Activated CD4-positive, alpha-beta T cell treated with anti-CD3 and anti-CD28 coated beads, Interleukin-10, Interleukin-2, amounts not matched to agents 100 ng/mL and 50 ng/mL, durations not matched to agents 16 hours and 8 hours (primary cell): Measurements from ENCODE around the gene DHRS7.

ENCODE experiments used
- DNase-seq: peaks from one replicate; pipeline ENCODE4 v3.0.0-alpha.2; 2020

Gene DHRS7

GRCh38 chr14:60164712-60165546 lies at the start of gene DHRS7:
Gene DHRS7, minus strand, starts transcription at chr14:60165398. Its CDS starts 89 bp downstream, at chr14:60165309.
- peak; percentile 84 for DNase-seq

- no peak for DNase-seq
Measured at GRCh38 chr14:60214415-60215126, 49.4 kb upstream of the DHRS7 start.

GRCh38 chr14:60214003-60214402 lies 48.8 kb upstream of the DHRS7 start:
- no peak for DNase-seq

- no peak for DNase-seq
Measured at GRCh38 chr14:60212503-60213371, 47.5 kb upstream of the DHRS7 start.

- DNase-seq = no peak
Measured at GRCh38 chr14:60211153-60211552, 46.0 kb upstream of the DHRS7 start.

GRCh38 chr14:60210703-60211102 lies 45.5 kb upstream of the DHRS7 start:
- no peak for DNase-seq

GRCh38 chr14:60206837-60207533 lies 41.8 kb upstream of the DHRS7 start:
- DNase-seq = no peak

GRCh38 chr14:60206249-60206670 lies 41.1 kb upstream of the DHRS7 start:
- DNase-seq = no peak

GRCh38 chr14:60204843-60205774 lies 39.9 kb upstream of the DHRS7 start:
- DNase-seq = no peak

GRCh38 chr14:60204104-60204842 lies 39.1 kb upstream of the DHRS7 start:
- no peak for DNase-seq

- DNase-seq = no peak
Measured at GRCh38 chr14:60199321-60199720, 34.1 kb upstream of the DHRS7 start.

GRCh38 chr14:60197629-60198303 lies 32.6 kb upstream of the DHRS7 start:
- DNase-seq = no peak

- no peak for DNase-seq
Measured at GRCh38 chr14:60196291-60196690, 31.1 kb upstream of the DHRS7 start.

GRCh38 chr14:60195179-60195810 lies 30.1 kb upstream of the DHRS7 start:
- no peak for DNase-seq

GRCh38 chr14:60189923-60190840 lies 25.0 kb upstream of the DHRS7 start:
- DNase-seq = no peak

GRCh38 chr14:60188696-60189095 lies 23.5 kb upstream of the DHRS7 start:
- DNase-seq = no peak

GRCh38 chr14:60188115-60188514 lies 22.9 kb upstream of the DHRS7 start:
- no peak for DNase-seq

- DNase-seq = no peak
Measured at GRCh38 chr14:60184905-60185555, 19.8 kb upstream of the DHRS7 start.
